ENCODE results near the gene ATP6V1G3. TPM values are rescaled to one million over a fixed set of nuclear protein-coding genes. Genes with fewer than 3 reads are reported as not detected.

Gene ATP6V1G3
- total and polyA plus RNA-seq, 2 of the 4 experiments (the other 2 are of a cell fraction), result not detected

GRCh38 chr1:198483645-198484044, 56.8 kb downstream of the ATP6V1G3 start:
- Histone ChIP-seq H3K9me3 (ENCODE audit: control insufficient read depth, insufficient read depth, low read length) (no peaks in the 10 kb centered on the region), H3K4me1 (ENCODE audit: control insufficient read depth, insufficient read depth, low read length) (no peaks in the 10 kb centered on the region; the same call in 1 of the 2 replicates), H2BK20ac (ENCODE audit: low read depth, low read length) (no peak overlapping the region), H4K20me1 (ENCODE audit: insufficient read depth, low read length) (no peaks in the 10 kb centered on the region), H2BK120ac (ENCODE audit: low read depth, low read length) (no peak overlapping the region), H3K56ac (ENCODE audit: extremely low read depth, insufficient read depth, low read length) (no peak overlapping the region), H3K18ac (ENCODE audit: low read depth, low read length) (no peak overlapping the region), H3K4ac (ENCODE audit: low read depth, low read length) (no peak overlapping the region), H3K9me1 (ENCODE audit: insufficient read depth, low read length) (no peaks in the 10 kb centered on the region), H4K5ac (ENCODE audit: low read depth, low read length) (no peak overlapping the region), H3K9ac (ENCODE audit: low read depth, low read length) (no peak overlapping the region), H3K4me2 (ENCODE audit: low read depth, low read length) (no peak overlapping the region), H3K27ac (ENCODE audit: insufficient read depth, low read length) (no peak overlapping the region), H3K23ac (ENCODE audit: low read depth, low read length) (no peak overlapping the region), H2AK5ac (ENCODE audit: low read depth, low read length) (no peak overlapping the region), H3K36me3 (ENCODE audit: control insufficient read depth, insufficient read depth, low read length) (no peaks in the 10 kb centered on the region), H2BK5ac (ENCODE audit: low read depth, low read length, poor library complexity, severe bottlenecking) (no peak overlapping the region), H4K91ac (ENCODE audit: insufficient read depth, low read depth, low read length) (no peak overlapping the region), H3K27me3 (ENCODE audit: control insufficient read depth, insufficient read depth, low read length) (no peaks in the 10 kb centered on the region), H3K14ac (replicated peaks; ENCODE audit: low read depth, low read length) (no peak overlapping the region), H2BK15ac (ENCODE audit: low read depth, low read length) (no peak overlapping the region), H4K8ac (ENCODE audit: low read depth in 2 of 2, low read length in 2 of 2) (no peak overlapping the region), H2AFZ (replicated peaks; ENCODE audit: low read length, poor library complexity) (no peak overlapping the region), H2AK9ac (replicated peaks; ENCODE audit: low read depth, low read length, poor library complexity) (no peak overlapping the region), H3K4me3 (ENCODE audit: insufficient read depth, low read depth, low read length) (no peak overlapping the region), H3K79me1 (ENCODE audit: low read depth in 1 of 2, low read length in 2 of 2) (no peaks in the 10 kb centered on the region)
- ChIA-PET POLR2A (ENCODE audit: unreplicated experiment) (no interaction called here), CTCF (no interaction called here)
- BruUV-seq (replicated peaks), result no TSS peak
- DNase-seq (no peak), ATAC-seq (ENCODE audit: low read depth) (no peak)
- dilution Hi-C loops (cut with HindIII; ENCODE audit: low sequenced_read_pairs, unreplicated experiment) (no loop called here), in situ Hi-C loops (cut with MboI; ENCODE audit: low sequenced_read_pairs) (loop anchor here (10.0 kb wide), 1 partner anchor 191 kb away; no protein-coding TSS in a partner anchor), intact Hi-C loops (cut with micrococcal nuclease) (no loop called here)
- no peak for TF ChIP-seq RCOR1 (IDR thresholded peaks at IDR 0.05; ENCODE audit: insufficient replicate concordance, low read length)
- no peak for TF ChIP-seq ELK1 (IDR thresholded peaks at IDR 0.05; ENCODE audit: borderline replicate concordance, low read depth, low read length)
- TF ChIP-seq POLR2A (IDR thresholded peaks at IDR 0.05; ENCODE audit: low read depth, low read length), result no peak
- no peak for TF ChIP-seq CHD1 (IDR thresholded peaks at IDR 0.05; ENCODE audit: low read depth, low read length)
- TF ChIP-seq RFX5 (IDR thresholded peaks at IDR 0.05; ENCODE audit: low read depth, low read length), result no peak
- no peak for TF ChIP-seq NFE2L2 (IDR thresholded peaks at IDR 0.05; ENCODE audit: low read depth, low read length)
- no peak for TF ChIP-seq MAZ (IDR thresholded peaks at IDR 0.05; ENCODE audit: borderline replicate concordance, low read depth, low read length)
- TF ChIP-seq USF2 (IDR thresholded peaks at IDR 0.05; ENCODE audit: low read depth, low read length), result no peak
- TF ChIP-seq FOS (IDR thresholded peaks at IDR 0.05; ENCODE audit: low read depth, low read length), result no peak
- no peak for TF ChIP-seq RAD21 (IDR thresholded peaks at IDR 0.05; ENCODE audit: low read length)
- no peak for TF ChIP-seq BHLHE40 (IDR thresholded peaks at IDR 0.05; ENCODE audit: low read depth, low read length)
- TF ChIP-seq MXI1 (IDR thresholded peaks at IDR 0.05; ENCODE audit: borderline replicate concordance, low read depth, low read length), result no peak
- TF ChIP-seq SMC3 (IDR thresholded peaks at IDR 0.05; ENCODE audit: low read depth, low read length), result no peak
- no peak for TF ChIP-seq CEBPB (IDR thresholded peaks at IDR 0.05; ENCODE audit: low read depth, low read length)
- TF ChIP-seq CTCF (conservative IDR thresholded peaks at IDR 0.05; ENCODE audit: low read depth, low read length), result no peak
- TF ChIP-seq MAFK (IDR thresholded peaks at IDR 0.05; ENCODE audit: low read depth, low read length), result no peak

All from IMR-90 (cell line).